HG03159 (cell line): ENCODE measurements around the gene NAV2.

ENCODE experiments used
- ATAC-seq: cut with Tn5 transposase; IDR thresholded peaks from one replicate; pipeline ENCODE4 v1.9.1; 2021; ENCODE audit warnings: mild to moderate bottlenecking, moderate library complexity; ENCODE audit not compliant: unreplicated experiment

Gene NAV2

GRCh38 chr11:19712281-19713195 lies at the start of gene NAV2:
Gene NAV2, plus strand, starts transcription at chr11:19712837. Its CDS starts 859 bp downstream, at chr11:19713696.
- peak; percentile 99 for ATAC-seq

- no peak for ATAC-seq
These were observed 49.4 kb upstream of the NAV2 start for GRCh38 chr11:19663206-19663605.

- ATAC-seq, result no peak
These were observed 47.6 kb upstream of the NAV2 start for GRCh38 chr11:19664886-19665548.

- no peak for ATAC-seq
These were observed 45.7 kb upstream of the NAV2 start for GRCh38 chr11:19666951-19667350.

GRCh38 chr11:19669511-19669910 lies 43.1 kb upstream of the NAV2 start:
- no peak for ATAC-seq

GRCh38 chr11:19670030-19670791 lies 42.4 kb upstream of the NAV2 start:
- no peak for ATAC-seq

GRCh38 chr11:19672586-19673206 lies 39.9 kb upstream of the NAV2 start:
- ATAC-seq, result no peak

- ATAC-seq, result no peak
These were observed 38.5 kb upstream of the NAV2 start for GRCh38 chr11:19673924-19674729.

GRCh38 chr11:19674836-19675235 lies 37.8 kb upstream of the NAV2 start:
- no peak for ATAC-seq

- no peak for ATAC-seq
These were observed 37.2 kb upstream of the NAV2 start for GRCh38 chr11:19675397-19675796.

GRCh38 chr11:19676475-19677380 lies 35.9 kb upstream of the NAV2 start:
- no peak for ATAC-seq

GRCh38 chr11:19677381-19678080 lies 35.1 kb upstream of the NAV2 start:
- no peak for ATAC-seq

GRCh38 chr11:19679952-19680828 lies 32.4 kb upstream of the NAV2 start:
- no peak for ATAC-seq

GRCh38 chr11:19680829-19681368 lies 31.7 kb upstream of the NAV2 start:
- no peak for ATAC-seq

GRCh38 chr11:19683141-19683805 lies 29.4 kb upstream of the NAV2 start:
- ATAC-seq, result no peak

- no peak for ATAC-seq
These were observed 28.7 kb upstream of the NAV2 start for GRCh38 chr11:19683862-19684491.
